ENCODE data around the gene GJA1. TPM values are rescaled to one million over a fixed set of nuclear protein-coding genes. Genes with fewer than 3 reads are reported as not detected.

The GJA1 gene
- 40.2 and 41.6 TPM in 2 replicates for polyA plus RNA-seq

GRCh38 chr6:121435444-121436069 is at the start of gene GJA1:
TSS of gene GJA1 (plus strand) at chr6:121435646. CDS start at chr6:121446848, 11,202 bp downstream.

Other genes with a start within 250 kb of the GJA1 start
- 33.3 and 37.9 TPM in 2 replicates for gene TBC1D32, start 101.2 kb upstream of the GJA1 start, polyA plus RNA-seq